SK-N-SH treated with all-trans-retinoic acid at 6 μM for 48 hours (cell line): ENCODE measurements around the gene HBG2.

ENCODE experiments used
- ATAC-seq: fragments of 200-7000 bp; cut with Tn5 transposase; 3 replicates; pipeline ENCODE4 v1.9.1; 2020; ENCODE audit warnings: mild to moderate bottlenecking, moderate library complexity
- ARNTL ChIP-seq: fragments of 450-650 bp; formaldehyde crosslinking; IDR thresholded peaks from 2 replicates; pipeline ENCODE4 v1.5.0; 2020; ENCODE audit warnings: low read depth, mild to moderate bottlenecking, moderate library complexity, borderline replicate concordance
- BACH2 ChIP-seq: fragments of 250-450 bp; sonication (Bioruptor Pico); IDR thresholded peaks from 2 replicates; pipeline ENCODE4 v1.9.0; 2021; ENCODE audit warnings: mild to moderate bottlenecking, borderline replicate concordance
- CSDC2 ChIP-seq: fragments of 250-450 bp; sonication (Bioruptor Pico); IDR thresholded peaks from 2 replicates; pipeline ENCODE4 v1.5.0; 2020; ENCODE audit warnings: mild to moderate bottlenecking, moderate library complexity
- ESRRG ChIP-seq: fragments of 250-450 bp; sonication (Bioruptor Pico); IDR thresholded peaks from 2 replicates; pipeline ENCODE4 v1.6.1; 2021; ENCODE audit warnings: mild to moderate bottlenecking
- GLIS3 ChIP-seq: fragments of 250-450 bp; sonication (Bioruptor Pico); IDR thresholded peaks from 2 replicates; pipeline ENCODE4 v1.5.0; 2020; ENCODE audit warnings: mild to moderate bottlenecking, moderate library complexity
- ISL1 ChIP-seq: fragments of 250-450 bp; sonication (Bioruptor Pico); IDR thresholded peaks from 2 replicates; pipeline ENCODE4 v2.1.2; 2022; ENCODE audit warnings: mild to moderate bottlenecking, moderate library complexity
- OSR1 ChIP-seq: fragments of 250-450 bp; sonication (Bioruptor Pico); IDR thresholded peaks from 2 replicates; pipeline ENCODE4 v1.8.0; 2022; ENCODE audit warnings: moderate library complexity, mild to moderate bottlenecking, inconsistent platforms
- PPARA ChIP-seq: fragments of 250-450 bp; sonication (Bioruptor Pico); IDR thresholded peaks from 2 replicates; pipeline ENCODE4 v1.5.0; 2020; ENCODE audit warnings: mild to moderate bottlenecking, borderline replicate concordance
- RARB ChIP-seq: fragments of 250-450 bp; sonication (Bioruptor Pico); IDR thresholded peaks from 2 replicates; pipeline ENCODE4 v1.8.0; 2021; ENCODE audit warnings: mild to moderate bottlenecking, moderate library complexity
- SNAI2 ChIP-seq: fragments of 250-450 bp; sonication (Bioruptor Pico); IDR thresholded peaks from 2 replicates; pipeline ENCODE4 v1.5.0; 2020; ENCODE audit warnings: mild to moderate bottlenecking, moderate library complexity
- TCF4 ChIP-seq: fragments of 250-450 bp; sonication (Bioruptor Pico); IDR thresholded peaks from 2 replicates; pipeline ENCODE4 v1.8.0; 2021; ENCODE audit warnings: mild to moderate bottlenecking, moderate library complexity, borderline replicate concordance
- TOX ChIP-seq: fragments of 250-450 bp; sonication (Bioruptor Pico); IDR thresholded peaks from 2 replicates; pipeline ENCODE4 v1.8.0; 2021; ENCODE audit warnings: mild to moderate bottlenecking, moderate library complexity, borderline replicate concordance
- ZC3H10 ChIP-seq: fragments of 250-450 bp; sonication (Bioruptor Pico); IDR thresholded peaks from 2 replicates; pipeline ENCODE4 v1.5.1; 2021; ENCODE audit warnings: mild to moderate bottlenecking, moderate library complexity
- ZFP3 ChIP-seq: fragments of 250-450 bp; sonication (Bioruptor Pico); IDR thresholded peaks from 2 replicates; pipeline ENCODE4 v1.5.0; 2020; ENCODE audit warnings: mild to moderate bottlenecking, moderate library complexity
- ZFP30 ChIP-seq: fragments of 450-650 bp; formaldehyde crosslinking; IDR thresholded peaks from 2 replicates; pipeline ENCODE4 v1.5.0; 2022; ENCODE audit warnings: mild to moderate bottlenecking, moderate library complexity
- ZNF565 ChIP-seq: fragments of 450-650 bp; formaldehyde crosslinking; conservative IDR thresholded peaks from 2 replicates; pipeline ENCODE4 v1.5.0; 2020; ENCODE audit warnings: low read depth, mild to moderate bottlenecking, moderate library complexity
- ZNF70 ChIP-seq: fragments of 450-650 bp; formaldehyde crosslinking; IDR thresholded peaks from 2 replicates; pipeline ENCODE4 v1.5.0; 2020; ENCODE audit warnings: mild to moderate bottlenecking, moderate library complexity
- ZNF8 ChIP-seq: fragments of 450-650 bp; formaldehyde crosslinking; IDR thresholded peaks from 2 replicates; pipeline ENCODE4 v1.5.0; 2020; ENCODE audit warnings: mild to moderate bottlenecking, moderate library complexity
- TF ChIP-seq, protein P1 (sequence below): fragments of 250-450 bp; sonication (Bioruptor Pico); IDR thresholded peaks from 2 replicates; pipeline ENCODE4 v1.5.1; 2021; ENCODE audit warnings: mild to moderate bottlenecking, moderate library complexity
- TF ChIP-seq, protein P2 (sequence below): fragments of 250-450 bp; sonication (Bioruptor Pico); IDR thresholded peaks from 2 replicates; pipeline ENCODE4 v1.5.0; 2020; ENCODE audit warnings: mild to moderate bottlenecking, moderate library complexity
- TF ChIP-seq, protein P3 (sequence below): fragments of 250-450 bp; sonication (Bioruptor Pico); IDR thresholded peaks from 2 replicates; pipeline ENCODE4 v1.5.1; 2020; ENCODE audit warnings: low read depth, mild to moderate bottlenecking, moderate library complexity
- TF ChIP-seq, protein P4 (sequence below): fragments of 250-450 bp; sonication (Bioruptor Pico); IDR thresholded peaks from 2 replicates; pipeline ENCODE4 v1.8.0; 2021; ENCODE audit warnings: low read depth, mild to moderate bottlenecking, moderate library complexity, borderline replicate concordance
- TF ChIP-seq, protein P5 (sequence below): fragments of 250-450 bp; sonication (Bioruptor Pico); IDR thresholded peaks from 2 replicates; pipeline ENCODE4 v1.8.0; 2020; ENCODE audit warnings: mild to moderate bottlenecking, moderate library complexity, borderline replicate concordance

HBG2 gene

DNA sequence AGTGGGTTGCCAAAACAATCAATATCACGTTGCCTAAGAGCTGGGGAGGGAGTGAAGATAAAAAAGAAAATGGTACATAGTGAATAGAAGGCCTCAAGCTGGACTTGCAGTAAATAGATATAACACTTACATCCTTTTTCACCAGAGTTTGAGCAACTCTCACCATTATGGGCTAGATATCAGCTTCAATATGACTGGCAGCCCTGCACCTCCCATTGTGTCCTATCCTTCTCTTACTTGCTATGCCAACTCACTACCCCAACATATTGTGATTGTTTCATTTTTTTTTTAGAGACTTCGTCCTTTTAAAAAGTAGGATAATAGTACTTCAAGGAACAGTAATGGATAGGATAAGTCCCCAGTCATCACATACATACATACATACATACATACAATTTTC, 12.4 kb downstream of the HBG2 start:
- TF ChIP-seq ZFP30 (CRISPR knock-in tag) (no peak), PPARA (CRISPR knock-in tag) (no peak), ARNTL (CRISPR knock-in tag) (no peak), ISL1 (CRISPR knock-in tag) (no peak), BACH2 (CRISPR knock-in tag) (no peak), GLIS3 (CRISPR knock-in tag) (no peak), ESRRG (no peak), RARB (no peak), ZNF8 (CRISPR knock-in tag) (no peak), TCF4 (CRISPR knock-in tag) (no peak), TOX (no peak), ZNF70 (no peak), ZFP3 (no peak), ZNF565 (CRISPR knock-in tag) (no peak), SNAI2 (CRISPR knock-in tag) (no peak), OSR1 (CRISPR knock-in tag) (no peak)
- TF ChIP-seq, protein P1, sequence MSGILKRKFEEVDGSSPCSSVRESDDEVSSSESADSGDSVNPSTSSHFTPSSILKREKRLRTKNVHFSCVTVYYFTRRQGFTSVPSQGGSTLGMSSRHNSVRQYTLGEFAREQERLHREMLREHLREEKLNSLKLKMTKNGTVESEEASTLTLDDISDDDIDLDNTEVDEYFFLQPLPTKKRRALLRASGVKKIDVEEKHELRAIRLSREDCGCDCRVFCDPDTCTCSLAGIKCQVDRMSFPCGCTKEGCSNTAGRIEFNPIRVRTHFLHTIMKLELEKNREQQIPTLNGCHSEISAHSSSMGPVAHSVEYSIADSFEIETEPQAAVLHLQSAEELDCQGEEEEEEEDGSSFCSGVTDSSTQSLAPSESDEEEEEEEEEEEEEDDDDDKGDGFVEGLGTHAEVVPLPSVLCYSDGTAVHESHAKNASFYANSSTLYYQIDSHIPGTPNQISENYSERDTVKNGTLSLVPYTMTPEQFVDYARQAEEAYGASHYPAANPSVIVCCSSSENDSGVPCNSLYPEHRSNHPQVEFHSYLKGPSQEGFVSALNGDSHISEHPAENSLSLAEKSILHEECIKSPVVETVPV (CRISPR knock-in tag), result no peak
- TF ChIP-seq, protein P2, sequence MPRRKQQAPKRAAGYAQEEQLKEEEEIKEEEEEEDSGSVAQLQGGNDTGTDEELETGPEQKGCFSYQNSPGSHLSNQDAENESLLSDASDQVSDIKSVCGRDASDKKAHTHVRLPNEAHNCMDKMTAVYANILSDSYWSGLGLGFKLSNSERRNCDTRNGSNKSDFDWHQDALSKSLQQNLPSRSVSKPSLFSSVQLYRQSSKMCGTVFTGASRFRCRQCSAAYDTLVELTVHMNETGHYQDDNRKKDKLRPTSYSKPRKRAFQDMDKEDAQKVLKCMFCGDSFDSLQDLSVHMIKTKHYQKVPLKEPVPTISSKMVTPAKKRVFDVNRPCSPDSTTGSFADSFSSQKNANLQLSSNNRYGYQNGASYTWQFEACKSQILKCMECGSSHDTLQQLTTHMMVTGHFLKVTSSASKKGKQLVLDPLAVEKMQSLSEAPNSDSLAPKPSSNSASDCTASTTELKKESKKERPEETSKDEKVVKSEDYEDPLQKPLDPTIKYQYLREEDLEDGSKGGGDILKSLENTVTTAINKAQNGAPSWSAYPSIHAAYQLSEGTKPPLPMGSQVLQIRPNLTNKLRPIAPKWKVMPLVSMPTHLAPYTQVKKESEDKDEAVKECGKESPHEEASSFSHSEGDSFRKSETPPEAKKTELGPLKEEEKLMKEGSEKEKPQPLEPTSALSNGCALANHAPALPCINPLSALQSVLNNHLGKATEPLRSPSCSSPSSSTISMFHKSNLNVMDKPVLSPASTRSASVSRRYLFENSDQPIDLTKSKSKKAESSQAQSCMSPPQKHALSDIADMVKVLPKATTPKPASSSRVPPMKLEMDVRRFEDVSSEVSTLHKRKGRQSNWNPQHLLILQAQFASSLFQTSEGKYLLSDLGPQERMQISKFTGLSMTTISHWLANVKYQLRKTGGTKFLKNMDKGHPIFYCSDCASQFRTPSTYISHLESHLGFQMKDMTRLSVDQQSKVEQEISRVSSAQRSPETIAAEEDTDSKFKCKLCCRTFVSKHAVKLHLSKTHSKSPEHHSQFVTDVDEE, result no peak
- TF ChIP-seq, protein P3, sequence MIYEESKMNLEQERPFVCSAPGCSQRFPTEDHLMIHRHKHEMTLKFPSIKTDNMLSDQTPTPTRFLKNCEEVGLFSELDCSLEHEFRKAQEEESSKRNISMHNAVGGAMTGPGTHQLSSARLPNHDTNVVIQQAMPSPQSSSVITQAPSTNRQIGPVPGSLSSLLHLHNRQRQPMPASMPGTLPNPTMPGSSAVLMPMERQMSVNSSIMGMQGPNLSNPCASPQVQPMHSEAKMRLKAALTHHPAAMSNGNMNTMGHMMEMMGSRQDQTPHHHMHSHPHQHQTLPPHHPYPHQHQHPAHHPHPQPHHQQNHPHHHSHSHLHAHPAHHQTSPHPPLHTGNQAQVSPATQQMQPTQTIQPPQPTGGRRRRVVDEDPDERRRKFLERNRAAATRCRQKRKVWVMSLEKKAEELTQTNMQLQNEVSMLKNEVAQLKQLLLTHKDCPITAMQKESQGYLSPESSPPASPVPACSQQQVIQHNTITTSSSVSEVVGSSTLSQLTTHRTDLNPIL (CRISPR knock-in tag), result no peak
- no peak for ATAC-seq

DNA sequence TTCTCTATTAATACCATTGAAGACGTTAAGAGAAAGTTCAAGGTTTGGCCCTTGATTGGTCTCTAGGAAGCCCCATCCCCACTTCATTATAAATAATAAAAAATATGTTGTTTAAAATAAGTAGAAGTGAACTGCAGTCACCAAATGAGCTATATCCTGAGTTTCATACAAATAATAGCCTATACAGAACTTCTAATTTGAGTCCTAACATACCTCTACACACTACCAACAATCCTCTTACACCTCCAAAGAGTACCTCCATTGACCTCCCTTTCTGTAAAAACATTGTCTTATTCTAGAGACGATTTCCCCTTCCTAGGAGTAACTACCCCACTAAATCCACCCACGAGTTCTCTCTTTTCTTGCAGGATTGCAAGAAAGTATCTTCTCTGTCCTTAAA, 13.1 kb downstream of the HBG2 start:
- TF ChIP-seq ISL1 (CRISPR knock-in tag) (no peak), ZFP30 (CRISPR knock-in tag) (no peak), ESRRG (no peak), ARNTL (CRISPR knock-in tag) (no peak), GLIS3 (CRISPR knock-in tag) (no peak), ZNF565 (CRISPR knock-in tag) (no peak), PPARA (CRISPR knock-in tag) (no peak)
- TF ChIP-seq, protein P1 (CRISPR knock-in tag), result no peak
- no peak for ATAC-seq

DNA sequence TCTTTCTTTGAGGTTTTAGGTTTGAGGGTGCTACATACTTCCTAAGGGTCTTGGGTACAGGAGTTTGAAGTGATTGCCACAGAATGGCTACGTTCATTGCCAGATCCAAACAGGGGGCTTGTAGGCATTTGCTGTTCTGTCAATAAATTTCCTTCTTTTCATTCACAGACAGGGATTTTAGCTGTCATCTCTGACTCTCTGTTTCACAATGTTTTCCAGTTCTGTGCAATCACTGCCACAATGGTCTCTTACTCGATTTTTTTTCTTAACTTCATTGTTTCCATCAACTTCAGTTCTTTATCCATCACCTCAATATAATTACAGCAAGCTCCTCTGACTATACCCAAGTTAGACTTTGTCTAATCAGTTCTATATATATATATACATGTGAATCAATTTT, 14.1 kb downstream of the HBG2 start:
- ATAC-seq, result no peak
- no peak for TF ChIP-seq ZFP30 (CRISPR knock-in tag)
- TF ChIP-seq PPARA (CRISPR knock-in tag), result no peak
- no peak for TF ChIP-seq ZC3H10
- no peak for TF ChIP-seq CSDC2 (CRISPR knock-in tag)

DNA sequence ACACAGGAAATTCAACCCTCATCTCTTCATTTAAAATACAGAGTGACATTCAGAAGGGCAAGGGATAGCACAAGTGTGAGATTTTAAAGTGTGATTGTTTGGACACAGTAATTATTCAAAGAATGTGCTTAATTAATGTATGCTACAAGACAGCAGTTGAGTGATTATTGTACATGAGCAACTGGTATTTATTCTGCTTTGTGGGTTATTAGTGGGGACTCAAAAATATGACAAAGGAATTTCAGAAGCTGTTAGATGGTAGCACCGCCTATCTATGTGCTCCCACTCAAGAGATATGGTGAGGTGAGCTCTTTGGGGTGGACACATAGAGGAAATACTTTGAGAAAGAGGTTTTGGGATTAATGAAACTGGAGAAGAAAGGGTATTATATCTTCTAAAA, 14.5 kb downstream of the HBG2 start:
- ATAC-seq, result no peak
- no peak for TF ChIP-seq ZFP30 (CRISPR knock-in tag)
- TF ChIP-seq, protein P4, sequence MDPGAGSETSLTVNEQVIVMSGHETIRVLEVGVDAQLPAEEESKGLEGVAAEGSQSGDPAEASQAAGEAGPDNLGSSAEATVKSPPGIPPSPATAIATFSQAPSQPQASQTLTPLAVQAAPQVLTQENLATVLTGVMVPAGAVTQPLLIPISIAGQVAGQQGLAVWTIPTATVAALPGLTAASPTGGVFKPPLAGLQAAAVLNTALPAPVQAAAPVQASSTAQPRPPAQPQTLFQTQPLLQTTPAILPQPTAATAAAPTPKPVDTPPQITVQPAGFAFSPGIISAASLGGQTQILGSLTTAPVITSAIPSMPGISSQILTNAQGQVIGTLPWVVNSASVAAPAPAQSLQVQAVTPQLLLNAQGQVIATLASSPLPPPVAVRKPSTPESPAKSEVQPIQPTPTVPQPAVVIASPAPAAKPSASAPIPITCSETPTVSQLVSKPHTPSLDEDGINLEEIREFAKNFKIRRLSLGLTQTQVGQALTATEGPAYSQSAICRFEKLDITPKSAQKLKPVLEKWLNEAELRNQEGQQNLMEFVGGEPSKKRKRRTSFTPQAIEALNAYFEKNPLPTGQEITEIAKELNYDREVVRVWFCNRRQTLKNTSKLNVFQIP, result no peak
- TF ChIP-seq ZNF8 (CRISPR knock-in tag), result no peak
- TF ChIP-seq TCF4 (CRISPR knock-in tag), result no peak
- no peak for TF ChIP-seq SNAI2 (CRISPR knock-in tag)
- TF ChIP-seq GLIS3 (CRISPR knock-in tag), result no peak
- TF ChIP-seq TOX, result no peak
- no peak for TF ChIP-seq ARNTL (CRISPR knock-in tag)
- no peak for TF ChIP-seq ZNF565 (CRISPR knock-in tag)
- TF ChIP-seq CSDC2 (CRISPR knock-in tag), result no peak
- TF ChIP-seq, protein P1 (CRISPR knock-in tag), result no peak
- TF ChIP-seq, protein P5, sequence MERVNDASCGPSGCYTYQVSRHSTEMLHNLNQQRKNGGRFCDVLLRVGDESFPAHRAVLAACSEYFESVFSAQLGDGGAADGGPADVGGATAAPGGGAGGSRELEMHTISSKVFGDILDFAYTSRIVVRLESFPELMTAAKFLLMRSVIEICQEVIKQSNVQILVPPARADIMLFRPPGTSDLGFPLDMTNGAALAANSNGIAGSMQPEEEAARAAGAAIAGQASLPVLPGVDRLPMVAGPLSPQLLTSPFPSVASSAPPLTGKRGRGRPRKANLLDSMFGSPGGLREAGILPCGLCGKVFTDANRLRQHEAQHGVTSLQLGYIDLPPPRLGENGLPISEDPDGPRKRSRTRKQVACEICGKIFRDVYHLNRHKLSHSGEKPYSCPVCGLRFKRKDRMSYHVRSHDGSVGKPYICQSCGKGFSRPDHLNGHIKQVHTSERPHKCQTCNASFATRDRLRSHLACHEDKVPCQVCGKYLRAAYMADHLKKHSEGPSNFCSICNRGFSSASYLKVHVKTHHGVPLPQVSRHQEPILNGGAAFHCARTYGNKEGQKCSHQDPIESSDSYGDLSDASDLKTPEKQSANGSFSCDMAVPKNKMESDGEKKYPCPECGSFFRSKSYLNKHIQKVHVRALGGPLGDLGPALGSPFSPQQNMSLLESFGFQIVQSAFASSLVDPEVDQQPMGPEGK, result no peak
- no peak for TF ChIP-seq RARB
- TF ChIP-seq ISL1 (CRISPR knock-in tag), result no peak
